ENCODE results near the gene ALG3. TPM values are rescaled to one million over a fixed set of nuclear protein-coding genes. Genes with fewer than 3 reads are reported as not detected.

The ALG3 gene
- total and polyA plus RNA-seq, 9 of the 15 experiments (the other 6 are each of a cell fraction or from before 2014, with no cell fraction given) = 37.5 to 107 (median 80.1) TPM

- TF ChIP-seq THAP12 (CRISPR knock-in tag; IDR thresholded peaks at IDR 0.05) (no peak; the same call in 1 of the 2 replicates), CBFA2T2 (conservative IDR thresholded peaks at IDR 0.05) (no peak), JUNB (CRISPR knock-in tag; conservative IDR thresholded peaks at IDR 0.05) (no peak), KDM1A (IDR thresholded peaks at IDR 0.05) (peak in 1 of 2 experiments; percentile 35; a peak in 1 of 4 replicates), RFX1 (IDR thresholded peaks at IDR 0.05) (no peak), ZNF444 (CRISPR knock-in tag; IDR thresholded peaks at IDR 0.05) (no peak), JUND (IDR thresholded peaks at IDR 0.05; ENCODE audit: borderline replicate concordance, low read depth, low read length) (0 out of 2 replicates have a peak, but pooled peaks have one; percentile 44), JUND (tag; IDR thresholded peaks at IDR 0.05; ENCODE audit: borderline replicate concordance, low read depth, low read length) (no peak; the same call in 2 of the 3 replicates), NBN (IDR thresholded peaks at IDR 0.05; ENCODE audit: low read depth) (no peak), ZNF146 (CRISPR knock-in tag; IDR thresholded peaks at IDR 0.05; ENCODE audit: unreplicated experiment) (no peak), AFF1 (IDR thresholded peaks at IDR 0.05; ENCODE audit: low read depth in 1 of 2, partially characterized antibody in 2 of 2) (no peak), L3MBTL2 (IDR thresholded peaks at IDR 0.05) (peak; percentile 47; the same call in 1 of the 2 replicates), ETS2 (tag; IDR thresholded peaks at IDR 0.05; ENCODE audit: borderline replicate concordance, poor library complexity, severe bottlenecking) (no peak), MED1 (CRISPR knock-in tag; IDR thresholded peaks at IDR 0.05; ENCODE audit: borderline replicate concordance) (no peak), LARP7 (IDR thresholded peaks at IDR 0.05) (no peak), CC2D1A (IDR thresholded peaks at IDR 0.05) (no peak), ZNF143 (CRISPR knock-in tag; IDR thresholded peaks at IDR 0.05) (no peak), ZNF347 (CRISPR knock-in tag; IDR thresholded peaks at IDR 0.05; ENCODE audit: low read depth) (no peak)
- TF ChIP-seq, protein P1, sequence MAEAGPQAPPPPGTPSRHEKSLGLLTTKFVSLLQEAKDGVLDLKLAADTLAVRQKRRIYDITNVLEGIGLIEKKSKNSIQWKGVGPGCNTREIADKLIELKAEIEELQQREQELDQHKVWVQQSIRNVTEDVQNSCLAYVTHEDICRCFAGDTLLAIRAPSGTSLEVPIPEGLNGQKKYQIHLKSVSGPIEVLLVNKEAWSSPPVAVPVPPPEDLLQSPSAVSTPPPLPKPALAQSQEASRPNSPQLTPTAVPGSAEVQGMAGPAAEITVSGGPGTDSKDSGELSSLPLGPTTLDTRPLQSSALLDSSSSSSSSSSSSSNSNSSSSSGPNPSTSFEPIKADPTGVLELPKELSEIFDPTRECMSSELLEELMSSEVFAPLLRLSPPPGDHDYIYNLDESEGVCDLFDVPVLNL (CRISPR knock-in tag; IDR thresholded peaks at IDR 0.05; ENCODE audit: low read depth) = no peak
- TF ChIP-seq, protein P2, sequence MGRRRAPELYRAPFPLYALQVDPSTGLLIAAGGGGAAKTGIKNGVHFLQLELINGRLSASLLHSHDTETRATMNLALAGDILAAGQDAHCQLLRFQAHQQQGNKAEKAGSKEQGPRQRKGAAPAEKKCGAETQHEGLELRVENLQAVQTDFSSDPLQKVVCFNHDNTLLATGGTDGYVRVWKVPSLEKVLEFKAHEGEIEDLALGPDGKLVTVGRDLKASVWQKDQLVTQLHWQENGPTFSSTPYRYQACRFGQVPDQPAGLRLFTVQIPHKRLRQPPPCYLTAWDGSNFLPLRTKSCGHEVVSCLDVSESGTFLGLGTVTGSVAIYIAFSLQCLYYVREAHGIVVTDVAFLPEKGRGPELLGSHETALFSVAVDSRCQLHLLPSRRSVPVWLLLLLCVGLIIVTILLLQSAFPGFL (CRISPR knock-in tag; IDR thresholded peaks at IDR 0.05) = no peak
Observed at GRCh38 chr3:184241447-184242296, 7.1 kb downstream of the ALG3 start (continued).

Measured in K562 (cell line).